ENCODE results near the gene PRKCD.

PRKCD gene

DNA sequence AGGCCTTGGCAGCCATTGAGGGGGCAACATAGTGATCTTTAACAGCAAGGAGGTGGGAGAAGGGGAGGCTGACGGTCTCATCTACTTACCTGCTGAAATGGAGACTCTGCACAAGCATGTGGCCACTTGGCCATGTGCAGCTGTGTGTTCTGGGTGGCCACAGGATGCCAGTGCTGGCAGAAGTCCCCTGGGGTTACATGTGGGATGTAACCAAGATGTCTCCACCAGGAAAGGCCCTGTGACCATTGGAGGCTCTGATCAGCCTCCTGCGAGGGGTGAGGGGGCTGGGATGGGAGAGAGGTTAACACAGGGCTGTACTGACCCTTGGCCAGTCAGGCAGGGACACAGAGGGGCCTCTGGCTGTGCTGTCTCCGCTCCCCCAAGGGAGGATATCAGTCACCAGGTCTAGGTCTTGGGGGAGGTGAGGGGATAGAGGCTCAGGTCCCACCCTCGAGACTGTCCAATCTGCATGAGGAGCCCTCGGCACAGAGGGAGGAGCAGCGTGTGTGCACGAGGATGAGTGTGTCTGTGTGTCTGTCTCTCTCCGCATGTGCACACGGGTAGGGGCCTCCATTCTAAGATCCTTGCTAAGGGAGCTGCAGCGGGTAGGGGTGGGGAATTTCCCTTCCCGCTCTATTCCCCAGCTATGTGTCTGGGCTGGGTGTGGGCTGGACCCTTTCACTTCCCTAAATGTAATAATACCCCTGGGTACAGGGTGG, 19.5 kb downstream of the PRKCD start:
- TF ChIP-seq, protein P1, sequence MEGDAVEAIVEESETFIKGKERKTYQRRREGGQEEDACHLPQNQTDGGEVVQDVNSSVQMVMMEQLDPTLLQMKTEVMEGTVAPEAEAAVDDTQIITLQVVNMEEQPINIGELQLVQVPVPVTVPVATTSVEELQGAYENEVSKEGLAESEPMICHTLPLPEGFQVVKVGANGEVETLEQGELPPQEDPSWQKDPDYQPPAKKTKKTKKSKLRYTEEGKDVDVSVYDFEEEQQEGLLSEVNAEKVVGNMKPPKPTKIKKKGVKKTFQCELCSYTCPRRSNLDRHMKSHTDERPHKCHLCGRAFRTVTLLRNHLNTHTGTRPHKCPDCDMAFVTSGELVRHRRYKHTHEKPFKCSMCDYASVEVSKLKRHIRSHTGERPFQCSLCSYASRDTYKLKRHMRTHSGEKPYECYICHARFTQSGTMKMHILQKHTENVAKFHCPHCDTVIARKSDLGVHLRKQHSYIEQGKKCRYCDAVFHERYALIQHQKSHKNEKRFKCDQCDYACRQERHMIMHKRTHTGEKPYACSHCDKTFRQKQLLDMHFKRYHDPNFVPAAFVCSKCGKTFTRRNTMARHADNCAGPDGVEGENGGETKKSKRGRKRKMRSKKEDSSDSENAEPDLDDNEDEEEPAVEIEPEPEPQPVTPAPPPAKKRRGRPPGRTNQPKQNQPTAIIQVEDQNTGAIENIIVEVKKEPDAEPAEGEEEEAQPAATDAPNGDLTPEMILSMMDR (IDR thresholded peaks at IDR 0.05) = no peak

DNA sequence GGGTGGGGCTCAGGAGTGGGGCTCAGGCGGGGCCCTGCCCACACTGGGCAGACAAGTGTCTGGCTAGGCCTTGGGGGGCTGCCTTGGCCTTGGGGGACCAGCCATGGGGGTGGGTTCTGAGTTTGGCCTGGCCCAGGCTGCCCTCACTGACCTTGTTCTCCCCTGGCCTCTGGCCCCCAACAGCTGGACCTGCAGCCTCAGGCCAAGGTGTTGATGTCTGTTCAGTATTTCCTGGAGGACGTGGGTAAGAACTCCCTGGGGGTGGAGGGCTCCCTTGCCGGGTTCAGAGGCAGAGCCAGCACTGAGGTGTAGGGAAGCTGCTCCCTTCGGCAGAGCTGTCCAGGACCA, 20.0 kb downstream of the PRKCD start:
- TF ChIP-seq, protein P1 (IDR thresholded peaks at IDR 0.05) = no peak

DNA sequence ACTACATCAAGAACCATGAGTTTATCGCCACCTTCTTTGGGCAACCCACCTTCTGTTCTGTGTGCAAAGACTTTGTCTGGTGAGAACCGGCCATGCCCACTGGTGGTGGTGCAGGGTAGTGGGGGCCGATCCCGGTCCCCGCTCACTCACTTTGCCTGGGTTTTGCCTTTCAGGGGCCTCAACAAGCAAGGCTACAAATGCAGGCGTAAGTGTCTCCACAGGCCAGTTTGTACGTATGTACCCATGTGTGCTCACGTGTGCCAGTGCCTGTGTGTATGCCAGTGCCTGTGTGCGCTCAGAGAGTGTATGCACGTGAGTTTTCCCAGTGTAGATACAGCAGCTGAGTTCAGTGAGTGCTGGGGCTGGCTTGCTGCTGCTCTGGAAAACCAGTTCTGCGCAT, 20.5 kb downstream of the PRKCD start:
- TF ChIP-seq, protein P1 (IDR thresholded peaks at IDR 0.05) = no peak

DNA sequence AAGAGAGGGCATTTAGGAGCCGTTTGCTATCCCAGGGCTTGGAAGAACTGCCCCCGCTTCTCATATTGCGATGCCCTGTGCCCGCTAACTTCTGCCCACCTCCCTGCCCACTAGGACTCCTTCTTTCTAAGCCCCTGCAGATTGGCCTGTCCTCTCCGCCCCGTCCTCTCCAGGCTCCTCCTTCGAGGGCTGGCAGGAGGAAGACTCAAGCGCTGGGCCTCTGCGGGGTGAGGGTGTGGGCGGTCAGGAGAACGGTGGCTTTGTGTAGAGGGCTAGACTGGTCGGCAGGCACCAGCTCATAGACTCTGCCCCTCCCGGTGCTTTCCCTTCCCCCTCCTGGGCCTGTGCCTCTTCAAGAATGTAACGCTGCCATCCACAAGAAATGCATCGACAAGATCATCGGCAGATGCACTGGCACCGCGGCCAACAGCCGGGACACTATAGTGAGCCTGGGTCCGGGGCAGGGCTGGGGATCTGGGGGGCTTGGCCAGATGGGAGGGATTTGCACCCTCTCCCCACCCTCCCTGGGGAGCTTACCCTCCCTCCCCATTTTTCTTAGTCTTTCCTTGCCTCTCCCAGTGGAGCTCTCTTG, 21.9 kb downstream of the PRKCD start:
- TF ChIP-seq, protein P1 (IDR thresholded peaks at IDR 0.05) = no peak

DNA sequence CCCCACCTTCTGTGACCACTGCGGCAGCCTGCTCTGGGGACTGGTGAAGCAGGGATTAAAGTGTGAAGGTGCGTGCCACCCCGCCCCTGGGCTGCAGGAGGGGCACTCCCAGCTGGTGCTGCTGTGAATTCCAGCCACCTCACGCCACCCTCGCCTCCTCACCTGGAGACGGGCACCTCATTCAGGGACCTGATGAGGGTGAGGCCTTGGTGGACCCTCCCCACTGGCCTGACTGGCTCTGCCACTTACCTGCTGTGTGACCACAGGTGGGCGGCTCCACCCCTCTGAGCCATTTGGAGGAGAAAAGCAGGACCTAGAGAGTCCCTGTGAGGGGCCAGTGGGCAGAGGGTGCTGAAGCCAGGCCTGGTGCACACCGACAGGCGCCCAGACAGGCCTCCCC, 22.5 kb downstream of the PRKCD start:
- TF ChIP-seq, protein P1 (IDR thresholded peaks at IDR 0.05) = no peak

DNA sequence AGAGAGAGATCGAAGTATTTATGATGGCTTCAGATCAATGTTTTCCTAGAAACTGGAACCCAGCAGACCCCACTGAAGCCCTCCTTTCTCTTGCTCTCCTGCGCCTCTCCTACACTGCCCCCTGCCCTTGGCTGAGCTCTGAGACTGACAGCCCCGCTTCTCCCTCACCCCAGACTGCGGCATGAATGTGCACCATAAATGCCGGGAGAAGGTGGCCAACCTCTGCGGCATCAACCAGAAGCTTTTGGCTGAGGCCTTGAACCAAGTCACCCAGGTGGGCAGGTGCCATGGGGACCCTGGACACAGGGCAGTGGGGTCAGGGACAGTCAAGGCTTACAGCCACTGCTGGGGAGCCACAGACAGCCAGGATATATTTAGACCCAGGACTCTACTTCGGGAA, 23.7 kb downstream of the PRKCD start:
- TF ChIP-seq, protein P1 (IDR thresholded peaks at IDR 0.05) = no peak

DNA sequence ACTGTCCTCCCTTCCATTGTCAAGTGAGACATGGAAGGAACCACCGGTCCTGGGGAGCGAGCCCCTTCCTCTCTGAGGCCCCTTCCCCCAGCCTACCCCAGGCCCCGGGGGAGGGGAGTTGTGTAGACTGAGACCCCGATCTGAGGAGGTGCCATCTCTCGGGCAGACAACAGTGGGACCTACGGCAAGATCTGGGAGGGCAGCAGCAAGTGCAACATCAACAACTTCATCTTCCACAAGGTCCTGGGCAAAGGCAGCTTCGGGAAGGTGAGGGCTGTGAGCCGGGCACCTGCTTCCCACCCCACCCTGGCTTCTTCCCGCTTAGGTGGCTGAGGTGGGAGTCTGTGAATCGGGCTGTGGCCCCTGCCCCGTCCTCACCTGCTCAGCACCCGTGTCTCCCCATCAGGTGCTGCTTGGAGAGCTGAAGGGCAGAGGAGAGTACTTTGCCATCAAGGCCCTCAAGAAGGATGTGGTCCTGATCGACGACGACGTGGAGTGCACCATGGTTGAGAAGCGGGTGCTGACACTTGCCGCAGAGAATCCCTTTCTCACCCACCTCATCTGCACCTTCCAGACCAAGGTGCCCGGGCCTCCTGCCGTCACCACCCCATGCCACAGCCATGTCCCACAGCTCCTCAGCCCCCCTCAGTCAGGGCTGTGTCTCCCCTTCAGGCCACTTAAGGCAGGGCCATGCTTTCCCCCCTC, 24.9 kb downstream of the PRKCD start:
- TF ChIP-seq, protein P1 (IDR thresholded peaks at IDR 0.05) = no peak
